Camera-type eye (tissue), 1 donor: ENCODE results near the gene ADCY6. TPM values are rescaled to one million over a fixed set of nuclear protein-coding genes. Genes with fewer than 3 reads are reported as not detected.

ENCODE experiments used
- total RNA-seq: library from RNA; depleted of rRNA; stranded (reverse); fragments of >200 nt; gene quantifications from one replicate; pipeline ENCODE4 v1.2.3, GENCODE V29; 2014

The ADCY6 gene
- total RNA-seq = 50.1 TPM

DNA sequence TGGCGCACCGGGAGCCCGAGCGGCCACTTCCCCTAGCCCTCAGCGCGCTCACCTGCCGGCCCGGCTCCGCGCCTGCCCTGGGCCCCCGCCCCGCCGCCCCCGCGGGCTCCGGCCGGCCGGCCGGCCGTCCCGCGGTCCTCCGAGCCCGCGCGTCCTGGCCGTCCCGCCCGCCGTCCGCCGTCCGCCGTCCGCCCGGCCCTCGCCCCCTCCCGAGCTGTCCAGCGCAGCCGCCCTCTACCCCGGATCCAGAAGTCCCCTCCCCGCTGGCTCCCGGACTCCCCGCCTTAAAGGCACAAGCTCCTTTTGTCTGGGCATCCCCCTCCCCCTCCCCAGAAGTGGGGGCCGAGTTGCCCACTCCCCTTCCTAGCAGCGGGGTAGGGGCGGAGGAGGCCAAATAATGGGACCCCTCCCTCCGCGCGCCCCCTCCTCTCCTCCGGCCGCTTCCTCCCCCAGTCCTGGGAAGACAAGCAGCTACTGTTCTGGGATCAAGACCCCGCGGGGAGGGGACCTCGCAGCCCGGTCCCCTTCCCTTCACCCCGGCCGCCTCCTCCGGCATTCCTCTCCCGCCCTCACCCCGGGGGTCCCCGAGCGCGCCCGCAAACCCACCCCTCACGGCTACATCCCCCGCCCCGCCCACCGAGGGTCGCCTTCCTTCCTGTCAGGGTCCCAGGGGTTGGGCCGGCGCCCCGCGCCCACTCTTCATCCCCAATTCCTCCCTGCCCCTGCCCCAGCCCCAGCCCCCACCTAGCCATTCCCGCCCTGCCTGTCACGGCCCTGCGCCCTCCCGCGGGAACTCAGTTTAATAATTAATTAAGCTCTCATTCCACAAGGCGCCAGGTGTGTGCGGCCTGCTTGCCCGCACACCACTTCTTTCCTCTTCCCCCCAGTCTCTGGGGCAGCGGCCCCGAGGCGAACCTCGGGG is at the start of gene ADCY6:
Gene ADCY6, minus strand, starts transcription at position 236 of the 922 bp plus-strand sequence. CDS start 5,655 bp downstream, outside the sequence.

DNA sequence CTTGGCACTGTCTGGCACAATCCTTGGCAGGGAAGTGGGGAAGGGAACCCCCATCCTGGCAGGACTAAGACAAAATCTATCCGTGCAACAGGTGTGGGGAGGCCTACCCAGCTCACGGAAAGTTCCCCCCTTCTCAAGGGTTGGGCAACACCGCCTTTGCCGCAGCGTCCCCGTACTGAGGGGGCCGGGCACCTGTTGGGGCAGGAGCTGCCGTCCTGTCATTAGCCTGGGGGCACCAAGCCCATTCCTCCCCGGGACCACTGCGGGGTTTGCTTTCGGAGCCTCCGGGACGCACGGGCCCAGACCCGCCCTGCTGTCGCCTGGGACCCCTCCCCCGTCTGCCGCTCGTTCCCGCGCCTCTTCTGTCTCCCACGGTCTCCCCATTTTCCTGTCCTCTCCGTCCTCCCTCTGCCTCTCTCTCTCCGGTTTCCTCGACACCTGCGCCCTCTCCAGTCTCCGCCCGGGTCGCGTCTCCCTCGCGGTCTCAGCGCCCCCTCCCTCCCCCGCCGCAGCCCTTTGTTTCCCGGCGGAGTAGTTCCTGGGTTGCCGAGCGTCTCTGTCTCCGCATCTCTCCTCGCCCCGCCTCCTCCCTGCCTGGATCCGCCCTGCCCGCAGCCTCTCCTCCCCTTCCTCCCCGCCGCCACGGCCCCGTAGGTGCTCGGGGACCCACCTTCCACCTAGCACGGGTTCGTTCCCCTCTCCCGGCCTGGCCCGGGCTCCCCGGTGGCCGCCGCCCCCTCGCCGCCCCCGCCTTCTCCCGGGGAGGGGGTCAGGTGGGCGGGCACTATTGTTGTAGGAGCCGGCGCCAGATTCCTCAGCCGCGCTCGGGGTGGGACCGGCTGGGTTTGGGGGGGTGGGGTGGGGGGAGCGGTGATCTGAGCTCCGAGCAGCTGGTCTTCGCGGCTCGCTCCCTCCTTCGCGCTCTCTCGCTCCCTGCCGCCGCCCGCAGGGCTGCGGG is 29.3 kb upstream of the ADCY6 start, which contains the start of gene CACNB3:
Gene CACNB3, plus strand, starts transcription at position 624 of the 958 bp plus-strand sequence. CDS start 434 bp downstream, outside the sequence.

DNA sequence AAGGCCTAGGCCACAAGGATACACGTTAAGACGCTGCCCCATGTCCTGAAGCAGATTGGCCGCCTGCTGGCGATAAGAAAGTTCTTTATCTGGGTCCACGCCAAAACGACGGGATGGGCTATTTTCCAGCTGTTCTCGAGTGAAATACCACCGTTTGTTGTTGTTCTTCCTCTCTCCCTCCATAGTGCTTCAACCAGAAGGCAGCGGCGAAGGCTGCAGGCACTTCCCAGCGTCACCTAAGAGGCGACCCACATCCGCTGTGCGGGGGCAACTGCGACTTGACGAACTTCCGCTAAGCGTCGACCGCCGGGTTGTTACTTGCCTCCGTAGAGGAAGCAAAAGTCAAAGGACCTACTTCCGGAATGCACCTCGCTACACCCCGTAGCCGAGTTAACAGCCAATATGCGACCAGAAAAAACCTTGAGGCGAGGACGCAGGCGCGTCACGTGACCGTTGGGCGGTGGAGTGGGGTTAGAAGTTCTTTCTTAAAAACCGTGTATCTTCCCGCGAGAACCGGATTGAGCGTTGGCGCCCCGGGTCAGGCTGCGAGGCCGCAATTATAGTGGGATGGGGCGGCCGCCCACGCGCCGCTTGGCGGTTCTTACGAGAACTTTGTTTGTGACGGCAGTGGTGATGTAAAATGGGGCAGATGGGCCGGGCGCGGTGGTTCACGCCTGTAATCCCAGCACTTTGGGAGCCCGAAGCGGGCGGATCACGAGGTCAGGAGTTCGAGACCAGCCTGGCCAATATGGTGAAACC is 72.2 kb downstream of the ADCY6 start, which contains the start of gene CCNT1:
Gene CCNT1, minus strand, starts transcription at position 215 of the 759 bp plus-strand sequence. Its CDS starts 32 bp downstream, at position 183.

Other genes with a start within 250 kb of the ADCY6 start
- gene LALBA, start 219.0 kb downstream of the ADCY6 start, total RNA-seq = not detected
- gene KANSL2, start 106.9 kb downstream of the ADCY6 start, total RNA-seq = 95.5 TPM
- gene CCNT1, start 72.4 kb downstream of the ADCY6 start, total RNA-seq = 43.7 TPM
- 20.6 TPM for gene CACNB3, start 29.4 kb upstream of the ADCY6 start, total RNA-seq
- gene DDX23, start 63.1 kb upstream of the ADCY6 start, total RNA-seq = 82.1 TPM
- gene RND1, start 76.8 kb upstream of the ADCY6 start, total RNA-seq = 2.3 TPM
- gene FKBP11, start 136.4 kb upstream of the ADCY6 start, total RNA-seq = 9.0 TPM
- gene ARF3, start 168.4 kb upstream of the ADCY6 start, total RNA-seq = 50.5 TPM
- 2.0 TPM for gene WNT10B, start 182.6 kb upstream of the ADCY6 start, total RNA-seq
- not detected for gene WNT1, start 189.2 kb upstream of the ADCY6 start, total RNA-seq
- gene DDN, start 210.3 kb upstream of the ADCY6 start, total RNA-seq = 1.0 TPM
- gene PRKAG1, start 229.7 kb upstream of the ADCY6 start, total RNA-seq = 35.6 TPM